Adrenal gland (tissue), 12 donors: Measurements from ENCODE around the gene GPC6. TPM values are rescaled to one million over a fixed set of nuclear protein-coding genes. Genes with fewer than 3 reads are reported as not detected.
"Not testable (repeated sequence)": the region's sequence is repeated elsewhere in the genome, so short reads cannot be mapped to it uniquely, and the experiment has no call there.

Source experiments
- DNase-seq, 7 donors: peaks; one replicate each; pipeline ENCODE4 v3.0.0-alpha.2; 2019 to 2020
- H3K27ac ChIP-seq, 5 donors: fragments of 200-600 bp; sonication (generic) in 4 of 5; 1 replicate in 3 of 5; 2 replicates in 2 of 5; pipeline versions ENCODE4 v1.5.1 to v1.8.0; 2016 to 2020; ENCODE audit warnings: mild to moderate bottlenecking in 1 of 5
- H3K27me3 ChIP-seq: fragments of 200-600 bp; 2 replicates; pipeline ENCODE4 v1.8.0; 2021
- H3K36me3 ChIP-seq, 2 donors: fragments of 200-600 bp; replicated peaks in 1 of 2; 1 replicate in 1 of 2; 2 replicates in 1 of 2; pipeline versions ENCODE4 v1.5.1 to v1.8.0; 2018 to 2022
- H3K4me1 ChIP-seq, 2 donors: fragments of 200-600 bp; replicated peaks in 1 of 2; 1 replicate in 1 of 2; 2 replicates in 1 of 2; pipeline versions ENCODE4 v1.5.1 to v1.8.0; 2018 to 2021
- H3K4me3 ChIP-seq, 4 donors: fragments of 200-600 bp; sonication (generic) in 3 of 4; one replicate each; pipeline ENCODE4 v1.5.1; 2016 to 2018
- H3K9me3 ChIP-seq, 3 donors: fragments of 200-600 bp; sonication (generic) in 1 of 3; replicated peaks in 1 of 3; 1 replicate in 2 of 3; 2 replicates in 1 of 3; pipeline versions ENCODE4 v1.5.1 to v1.8.0; 2016 to 2021
- CTCF ChIP-seq, 6 experiments: fragments of 450-650 bp in 4 of 6; fragments of 200-600 bp in 2 of 6; sonication (generic) in 1 of 6; IDR thresholded peaks; 1 replicate in 5 of 6; 2 replicates in 1 of 6; pipeline versions ENCODE4 v1.5.1 to v1.8.0; 2016 to 2021; ENCODE audit warnings: antibody characterized with exemption in 6 of 6, mild to moderate bottlenecking in 2 of 6, moderate library complexity in 1 of 6
- POLR2A ChIP-seq, 2 donors: fragments of 450-650 bp; IDR thresholded peaks; one replicate each; pipeline ENCODE4 v1.6.1; 2017; ENCODE audit warnings: antibody characterized with exemption in 2 of 2, mild to moderate bottlenecking in 2 of 2, moderate library complexity in 1 of 2
- WGBS, 4 donors: extraction: QIAGEN DNeasy Blood & Tissue Kit in 2 of 4; methylation state at CpG; one replicate each; pipeline versions ENCODE4 v1.1.5 to v1.1.7; 2013 to 2017; 5-methylcytosine and 5-hydroxymethylcytosine counted together
- intact Hi-C, 2 donors: fragments of 100-400 bp; cut with DNase I; formaldehyde crosslinking; loops; one replicate each; pipeline versions ENCODE4 v1.14.1 to v1.15.0; 2022 to 2023
- polyA plus RNA-seq, 3 donors: library from polyadenylated mRNA; stranded (reverse); fragments of 200-250 nt in 2 of 3; fragments of 350-450 nt in 1 of 3; fragmentation: Illumina TruSeq in 1 of 3; extraction: RNeasy Lipid Tissue Mini Kit (QIAGEN cat#74804) in 1 of 3; gene quantifications; one replicate each; pipeline ENCODE4 v1.2.3, GENCODE V29; 2013 to 2014
- total RNA-seq, 9 donors: library from RNA; depleted of rRNA in 4 of 9; stranded (reverse); fragments of >200 nt in 4 of 9; fragments of 120-200 nt in 1 of 9; fragmentation: NEBNext Ultra II Directional in 1 of 9; extraction: Animal tissue kit (Norgen Biotek cat#: 25700) in 1 of 9; gene quantifications; one replicate each; pipeline versions ENCODE4 v1.1.0 to v1.2.4, GENCODE V29; 2013 to 2023
- donor health status: healthy with polysubstance abuse.
- donor health status: Bipolar disorder and iron deficiency.
- donor health status: DM: yes; HTN: yes; CAD: no.
- donor health status: DM: no; HTN: no; CAD: no.
- donor health status: DM: no; HTN: no; CAD: no.
- donor health status: DM: yes; HTN: yes; CAD: no.

GPC6 gene
- total and polyA plus RNA-seq, 12 donors = 0.37 to 62.3 (median 2.5) TPM

- TF ChIP-seq CTCF (IDR thresholded peaks at IDR 0.05) = no peak
- TF ChIP-seq POLR2A (IDR thresholded peaks at IDR 0.05) = no peak
- DNase-seq = no peak
- Histone ChIP-seq H3K27me3 (no peaks in the 10 kb centered on the region), H3K4me3 (no peak overlapping the region), H3K9me3 (no peaks in the 10 kb centered on the region), H3K36me3 (no peaks in the 10 kb centered on the region), H3K4me1 (no peaks in the 10 kb centered on the region), H3K27ac (no peak overlapping the region)
- intact Hi-C loops = no loop called here
- 65 to 83% (median 72%) methylated on average over 2 of the region's 2 CpGs for WGBS, 4 donors
These were observed 978.3 kb downstream of the GPC6 start for GRCh38 chr13:94204946-94205345.

GRCh38 chr13:94205896-94206295 lies 979.3 kb downstream of the GPC6 start:
- DNase-seq = no peak
- Histone ChIP-seq H3K4me3 (no peak overlapping the region), H3K36me3 (no peaks in the 10 kb centered on the region), H3K27me3 (no peaks in the 10 kb centered on the region), H3K9me3 (no peaks in the 10 kb centered on the region), H3K27ac (no peak overlapping the region), H3K4me1 (no peaks in the 10 kb centered on the region)
- 72 to 79% (median 76%) methylated on average over 3 of the region's 3 CpGs for WGBS, 4 donors
- intact Hi-C loops = no loop called here
- TF ChIP-seq POLR2A (IDR thresholded peaks at IDR 0.05) = no peak
- no peak for TF ChIP-seq CTCF (IDR thresholded peaks at IDR 0.05)

- Histone ChIP-seq H3K4me1 (no peaks in the 10 kb centered on the region), H3K9me3 (no peaks in the 10 kb centered on the region), H3K27me3 (no peaks in the 10 kb centered on the region), H3K27ac (no peak overlapping the region), H3K4me3 (no peak overlapping the region), H3K36me3 (no peaks in the 10 kb centered on the region)
- intact Hi-C loops = no loop called here
- DNase-seq = no peak
- TF ChIP-seq POLR2A (IDR thresholded peaks at IDR 0.05) (no peak), CTCF (IDR thresholded peaks at IDR 0.05) (no peak)
These were observed 982.5 kb downstream of the GPC6 start for GRCh38 chr13:94209117-94209516.

GRCh38 chr13:94209913-94210312 lies 983.3 kb downstream of the GPC6 start:
- H3K27ac ChIP-seq, intact Hi-C loops, H3K9me3 ChIP-seq, DNase-seq, H3K4me1 ChIP-seq, H3K36me3 ChIP-seq, H3K27me3 ChIP-seq, H3K4me3 ChIP-seq: not testable (repeated sequence)
- 93 to 99% (median 97%) methylated on average over 4 of the region's 4 CpGs for WGBS, 4 donors

GRCh38 chr13:94210816-94211215 lies 984.2 kb downstream of the GPC6 start:
- Histone ChIP-seq H3K4me1 (no peaks in the 10 kb centered on the region), H3K9me3 (no peaks in the 10 kb centered on the region), H3K4me3 (no peak overlapping the region), H3K27ac (no peak overlapping the region), H3K27me3 (no peaks in the 10 kb centered on the region), H3K36me3 (no peaks in the 10 kb centered on the region)
- WGBS, 4 donors = 73 to 84% (median 81%) methylated on average over 5 of the region's 5 CpGs
- no peak for TF ChIP-seq POLR2A (IDR thresholded peaks at IDR 0.05)
- no peak for TF ChIP-seq CTCF (IDR thresholded peaks at IDR 0.05)
- no peak for DNase-seq
- intact Hi-C loops = no loop called here
